Suppressor macrophage treated with lipopolysaccharide for 4 hours (primary cell): ENCODE measurements around the gene OSGIN1.

Experiments used
- DNase-seq: peaks from one replicate; pipeline ENCODE4 v3.0.0-alpha.2; 2020

The OSGIN1 gene

DNA sequence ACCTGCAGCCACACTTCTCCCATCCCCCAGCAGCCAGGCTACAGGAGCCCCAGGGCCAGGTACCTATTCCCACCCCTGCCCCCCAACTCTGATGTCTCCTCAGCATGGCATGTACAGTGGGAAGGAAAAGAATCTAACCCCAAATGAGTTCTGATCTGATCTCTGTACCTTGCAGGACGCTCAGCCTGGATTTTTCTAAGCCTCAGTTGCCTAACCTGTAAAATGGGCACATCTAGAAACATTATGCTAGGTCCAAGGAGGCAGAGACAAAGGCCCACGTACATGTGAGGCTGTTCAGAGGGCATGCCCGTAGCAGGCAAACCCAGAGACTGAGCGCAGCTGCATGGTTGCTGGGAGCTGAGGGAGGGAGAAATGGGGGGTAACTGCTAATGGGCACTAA lies 54.5 kb downstream of the OSGIN1 start:
- no peak for DNase-seq

DNA sequence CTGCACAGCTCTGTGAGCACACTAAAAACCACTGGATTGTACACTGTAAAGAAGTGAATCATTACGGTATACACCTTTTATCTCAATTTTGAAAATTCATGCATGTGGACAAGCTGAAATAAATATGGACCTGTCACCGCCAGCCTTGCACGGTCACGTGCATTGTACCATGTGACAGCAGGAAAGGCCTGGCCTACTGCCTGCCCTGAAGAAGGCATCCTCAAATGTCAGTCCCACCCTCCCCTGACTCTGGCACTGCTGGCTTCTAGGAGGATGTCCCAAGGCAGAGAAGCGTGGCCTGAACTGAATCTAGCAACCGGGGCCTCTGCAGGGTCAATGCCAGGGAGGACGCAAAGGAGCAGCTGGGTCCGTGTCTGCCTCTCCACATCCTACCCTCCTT lies 54.9 kb downstream of the OSGIN1 start:
- DNase-seq = no peak

DNA sequence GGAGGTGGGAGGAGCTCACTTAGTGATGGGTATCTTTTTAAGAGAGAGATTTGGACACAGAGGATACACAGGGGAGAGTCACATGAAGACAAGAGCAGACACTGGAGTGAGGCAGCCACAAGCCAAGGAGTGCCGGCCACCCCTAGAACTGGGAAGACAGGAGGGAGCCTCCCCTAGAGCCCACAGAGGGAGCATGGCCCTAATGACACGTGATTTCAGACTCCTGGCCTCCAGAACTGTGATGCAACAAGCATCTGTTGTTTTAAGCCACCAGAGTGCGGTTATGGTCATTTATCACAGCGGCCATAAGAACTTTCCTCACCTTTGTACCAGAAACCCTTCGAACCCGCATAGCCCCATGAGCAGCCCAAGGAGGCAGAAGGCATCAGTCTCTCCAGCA lies 56.2 kb downstream of the OSGIN1 start:
- DNase-seq = no peak

DNA sequence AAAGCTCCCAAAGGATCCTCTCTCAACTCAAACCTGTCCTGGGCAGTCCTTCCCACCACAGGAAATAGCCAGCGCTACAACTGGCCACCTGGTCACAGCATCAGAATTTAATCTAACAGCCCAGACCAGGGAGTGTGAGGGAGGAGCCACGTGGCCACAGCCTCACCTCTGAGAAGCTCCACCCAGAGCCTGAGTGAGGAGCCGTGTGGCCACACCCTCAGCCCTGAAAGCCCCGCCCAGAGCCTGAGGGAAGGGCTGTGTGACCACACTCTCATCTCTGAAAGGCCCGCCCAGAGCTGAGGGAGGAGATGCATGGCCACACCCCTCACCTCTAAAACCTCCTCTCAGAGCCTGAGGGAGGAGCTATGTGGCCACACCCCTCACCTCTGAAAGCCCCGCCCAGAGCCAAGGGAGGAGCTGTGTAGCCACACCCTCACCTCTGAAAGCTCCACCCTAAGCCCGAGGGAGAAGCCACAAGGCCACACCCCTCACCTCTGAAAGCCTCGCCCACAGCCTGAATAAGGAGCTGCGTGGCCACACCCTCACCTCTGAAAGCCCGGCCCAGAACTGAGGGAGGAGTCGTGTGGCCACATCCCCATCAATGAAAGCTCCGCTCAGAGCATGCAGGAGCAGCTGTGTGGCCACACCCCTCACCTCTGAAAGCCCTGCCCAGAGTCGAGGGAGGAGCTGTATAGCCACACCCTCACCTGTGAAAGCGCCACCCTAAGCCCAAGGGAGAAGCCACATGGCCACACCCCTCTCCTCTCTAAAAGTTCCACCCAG lies 60.9 kb downstream of the OSGIN1 start:
- DNase-seq = peak; percentile 59

DNA sequence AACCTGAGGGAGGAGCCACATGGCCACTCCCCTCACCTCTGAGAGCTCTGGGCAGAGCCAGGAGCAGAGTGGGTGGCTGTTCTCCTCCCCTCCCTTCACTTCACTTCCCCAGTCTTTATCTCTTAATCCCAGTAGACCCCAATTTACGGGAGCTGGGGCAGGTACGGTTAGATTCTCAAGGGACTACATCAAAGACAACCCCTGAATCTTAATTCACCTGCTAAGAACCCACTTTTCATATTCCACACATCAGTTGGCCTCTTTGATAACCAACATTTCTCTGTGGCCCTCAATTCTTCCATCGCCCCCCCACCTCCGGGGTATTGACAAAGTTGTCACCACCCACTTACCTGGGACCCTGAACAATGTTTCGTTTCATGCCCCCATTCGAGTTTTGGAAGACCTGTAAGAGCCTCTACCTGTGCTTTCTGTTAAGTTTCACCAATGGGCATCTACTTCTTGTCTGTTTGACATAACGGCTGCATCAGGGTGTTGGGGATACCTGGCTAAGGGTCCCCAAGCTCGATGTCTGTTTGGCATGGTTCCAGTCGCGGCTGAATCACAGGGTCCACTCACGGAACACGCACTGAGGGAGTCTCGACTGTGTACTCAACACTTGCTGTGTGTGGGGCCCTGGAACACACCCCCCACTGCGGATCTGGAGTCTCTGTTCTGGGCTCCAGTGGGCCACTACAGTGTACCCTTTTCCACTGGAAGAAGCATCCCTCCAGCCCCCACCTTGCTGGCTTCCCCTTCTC lies 61.7 kb downstream of the OSGIN1 start:
- no peak for DNase-seq

DNA sequence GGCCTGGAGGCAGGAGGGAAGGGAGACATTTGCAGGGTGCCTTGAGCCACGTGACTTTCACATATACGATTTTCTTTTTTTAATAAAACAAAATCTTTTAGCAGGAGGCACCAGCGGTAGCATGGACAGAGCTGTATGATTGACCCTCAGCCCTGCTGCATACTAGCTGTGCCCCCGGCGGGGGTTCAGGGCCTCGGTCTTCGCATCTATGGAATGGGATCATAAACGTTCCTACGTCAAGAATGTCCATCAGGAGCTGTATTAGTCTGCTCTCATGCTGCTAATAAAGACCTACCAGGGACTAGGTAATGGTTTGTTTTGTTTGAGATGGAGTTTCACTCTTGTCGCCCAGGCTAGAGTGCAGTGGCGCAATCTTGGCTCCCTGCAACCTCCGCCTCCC lies 62.4 kb downstream of the OSGIN1 start:
- no peak for DNase-seq
